Lower lobe of right lung (tissue), 2 donors: Measurements from ENCODE around the gene SLC45A3. TPM values are rescaled to one million over a fixed set of nuclear protein-coding genes. Genes with fewer than 3 reads are reported as not detected.

Source experiments
- ATAC-seq, 2 donors: fragments of 200-7000 bp; cut with Tn5 transposase; one replicate each; pipeline ENCODE4 v1.9.1; 2020 to 2022; ENCODE audit warnings: mild to moderate bottlenecking in 2 of 2, moderate library complexity in 2 of 2
- DNase-seq: peaks from one replicate; pipeline ENCODE4 v3.0.0-alpha.2; 2020
- H3K27ac ChIP-seq: fragments of 200-600 bp; one replicate; pipeline ENCODE4 v1.8.0; 2022
- H3K27me3 ChIP-seq: fragments of 200-600 bp; one replicate; pipeline ENCODE4 v1.8.0; 2022; ENCODE audit warnings: low read depth
- H3K36me3 ChIP-seq: fragments of 200-600 bp; one replicate; pipeline ENCODE4 v1.8.0; 2022; ENCODE audit warnings: mild to moderate bottlenecking
- H3K4me1 ChIP-seq: fragments of 200-600 bp; one replicate; pipeline ENCODE4 v1.8.0; 2022
- H3K4me3 ChIP-seq: fragments of 200-600 bp; one replicate; pipeline ENCODE4 v1.8.0; 2022; ENCODE audit warnings: mild to moderate bottlenecking
- H3K9me3 ChIP-seq: fragments of 200-600 bp; one replicate; pipeline ENCODE4 v1.8.0; 2022
- CTCF ChIP-seq: fragments of 200-600 bp; IDR thresholded peaks from one replicate; pipeline ENCODE4 v1.8.0; 2022; ENCODE audit warnings: antibody characterized with exemption, mild to moderate bottlenecking
- intact Hi-C: fragments of 100-400 bp; cut with DNase I; formaldehyde crosslinking; loops from one replicate; pipeline ENCODE4 v1.11.0; 2022
- total RNA-seq: library from RNA; stranded (reverse); fragmentation: NEBNext Ultra II Directional; extraction: Animal tissue kit (Norgen Biotek cat#: 25700); gene quantifications from one replicate; pipeline ENCODE4 v1.2.1, GENCODE V29; 2021
- donor health status: DM: no; HTN: yes; CAD: no; lungs with severe emphysema.

Gene SLC45A3
- total RNA-seq, 1 donor from 2014 or later: 6.8 TPM

- H3K36me3 ChIP-seq: no peaks in the 10 kb centered on the region
- no peak for ATAC-seq
- no peak overlapping the region for H3K27ac ChIP-seq
- H3K4me3 ChIP-seq: no peak overlapping the region
- no peak for DNase-seq
- no peaks in the 10 kb centered on the region for H3K27me3 ChIP-seq
- H3K9me3 ChIP-seq: no peaks in the 10 kb centered on the region
- intact Hi-C loops: no loop called here
- no peak for TF ChIP-seq CTCF
- no peaks in the 10 kb centered on the region for H3K4me1 ChIP-seq
These were observed 9.2 kb upstream of the SLC45A3 start for GRCh38 chr1:205689479-205689878.

- H3K36me3 ChIP-seq: no peaks in the 10 kb centered on the region
- H3K4me1 ChIP-seq: no peaks in the 10 kb centered on the region
- H3K27me3 ChIP-seq: no peaks in the 10 kb centered on the region
- intact Hi-C loops: no loop called here
- no peak for TF ChIP-seq CTCF
- no peak overlapping the region for H3K27ac ChIP-seq
- ATAC-seq (no peak), DNase-seq (no peak)
- H3K9me3 ChIP-seq: no peaks in the 10 kb centered on the region
- H3K4me3 ChIP-seq: no peak overlapping the region
These were observed 8.1 kb upstream of the SLC45A3 start for GRCh38 chr1:205688171-205689080.

- Histone ChIP-seq H3K36me3 (no peaks in the 10 kb centered on the region), H3K4me1 (no peaks in the 10 kb centered on the region), H3K27ac (no peak overlapping the region), H3K4me3 (no peak overlapping the region), H3K9me3 (no peaks in the 10 kb centered on the region), H3K27me3 (no peaks in the 10 kb centered on the region)
- no peak for ATAC-seq
- no peak for TF ChIP-seq CTCF
- DNase-seq: no peak
- intact Hi-C loops: no loop called here
These were observed 6.9 kb upstream of the SLC45A3 start for GRCh38 chr1:205687242-205687641.

GRCh38 chr1:205681364-205681763 lies 1.1 kb upstream of the SLC45A3 start:
- Histone ChIP-seq H3K27ac (no peak overlapping the region), H3K9me3 (no peaks in the 10 kb centered on the region), H3K36me3 (no peaks in the 10 kb centered on the region), H3K4me1 (peaks cover 21% of the 10 kb centered on the region), H3K27me3 (peaks cover 7% of the 10 kb centered on the region), H3K4me3 (no peak overlapping the region)
- intact Hi-C loops: no loop called here
- DNase-seq (no peak), ATAC-seq (no peak)
- TF ChIP-seq CTCF: no peak

GRCh38 chr1:205678286-205679111 lies 1.8 kb downstream of the SLC45A3 start:
- peak overlapping the region; percentile 72 for H3K4me3 ChIP-seq
- peak overlapping the region; percentile 41 for H3K27ac ChIP-seq
- peaks cover 21% of the 10 kb centered on the region for H3K4me1 ChIP-seq
- ATAC-seq: no peak
- intact Hi-C loops: no loop called here
- no peaks in the 10 kb centered on the region for H3K36me3 ChIP-seq
- TF ChIP-seq CTCF: no peak
- no peaks in the 10 kb centered on the region for H3K9me3 ChIP-seq
- DNase-seq: no peak
- peaks cover 7% of the 10 kb centered on the region for H3K27me3 ChIP-seq
